GM12878 (cell line): ENCODE results near the gene LRRC74B.

Source experiments
- BRCA1 ChIP-seq: IDR thresholded peaks from 2 replicates; pipeline ENCODE4 v1.6.1; 2011; ENCODE audit warnings: low read depth, low read length, improper control_type of control experiment
- EP300 ChIP-seq, 2 experiments: fragments of 150-350 bp in 1 of 2; IDR thresholded peaks; 2 replicates each; pipeline ENCODE4 v1.6.1; 2011 to 2012; ENCODE audit warnings: low read depth in 2 of 2, low read length in 2 of 2, borderline replicate concordance in 1 of 2, improper control_type of control experiment in 1 of 2, inconsistent platforms in 1 of 2; ENCODE audit not compliant: control insufficient read depth in 1 of 2
- EZH2 ChIP-seq: IDR thresholded peaks from 2 replicates; pipeline ENCODE4 v1.6.1; 2012; ENCODE audit warnings: low read depth, mild to moderate bottlenecking, control low read depth, inconsistent platforms, low read length, borderline replicate concordance; ENCODE audit not compliant: control insufficient read depth
- MTA3 ChIP-seq: IDR thresholded peaks from 2 replicates; pipeline ENCODE4 v1.6.1; 2012; ENCODE audit warnings: low read length, inconsistent platforms, borderline replicate concordance
- POLR2A ChIP-seq: IDR thresholded peaks from 2 replicates; pipeline ENCODE4 v1.6.1; 2011; ENCODE audit warnings: low read depth, mild to moderate bottlenecking, low read length
- YBX1 ChIP-seq: fragments of 450-650 bp; IDR thresholded peaks from 2 replicates; pipeline ENCODE4 v1.6.1; 2016; ENCODE audit warnings: antibody characterized with exemption
- YY1 ChIP-seq: IDR thresholded peaks from 2 replicates; pipeline ENCODE4 v1.6.1; 2011; ENCODE audit warnings: low read depth, mild to moderate bottlenecking, low read length
- ZNF384 ChIP-seq: IDR thresholded peaks from 2 replicates; pipeline ENCODE4 v1.6.1; 2012; ENCODE audit warnings: low read depth, mild to moderate bottlenecking, low read length, improper control_type of control experiment, borderline replicate concordance
- TF ChIP-seq, protein P1 (sequence below): IDR thresholded peaks from 2 replicates; pipeline ENCODE4 v1.6.1; 2011; ENCODE audit warnings: low read depth, mild to moderate bottlenecking, low read length, moderate library complexity, borderline replicate concordance; ENCODE audit errors: extremely low read depth
- TF ChIP-seq, protein P2 (sequence below): IDR thresholded peaks from 2 replicates; pipeline ENCODE4 v1.6.1; 2011; ENCODE audit warnings: borderline replicate concordance, low read depth, mild to moderate bottlenecking, moderate library complexity, mixed read lengths, low read length; ENCODE audit not compliant: insufficient read depth; ENCODE audit errors: extremely low read length
- TF ChIP-seq, protein P3 (sequence below), 3 experiments: IDR thresholded peaks in 2 of 3; conservative IDR thresholded peaks in 1 of 3; 2 replicates each; pipeline ENCODE4 v1.5.1; 2011; ENCODE audit warnings: low read depth in 3 of 3, low read length in 3 of 3, mild to moderate bottlenecking in 3 of 3, control low read depth in 2 of 3, moderate library complexity in 2 of 3, inconsistent platforms in 1 of 3, mixed read lengths in 1 of 3; ENCODE audit not compliant: control insufficient read depth in 2 of 3, insufficient read depth in 1 of 3; ENCODE audit errors: extremely low read depth in 1 of 3

DNA sequence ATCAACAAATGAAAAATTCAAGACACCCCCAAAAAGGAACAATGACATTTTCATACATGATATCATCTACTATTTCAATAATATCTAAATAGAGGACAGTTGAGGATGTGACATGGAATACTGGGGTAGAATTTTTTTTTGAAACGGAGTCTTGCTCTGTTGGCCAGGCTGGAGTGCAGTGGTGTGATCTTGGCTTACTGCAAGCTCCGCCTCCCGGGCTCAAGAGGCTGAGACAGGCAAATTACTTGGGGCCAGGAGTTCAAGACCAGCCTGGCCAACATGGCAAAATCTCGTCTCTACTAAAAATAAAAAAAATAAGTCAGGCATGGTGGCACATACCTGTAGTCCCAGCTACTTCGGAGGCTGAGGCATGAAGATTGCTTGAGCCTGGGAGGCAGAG is 41.4 kb downstream of the LRRC74B start:
- TF ChIP-seq, protein P1, sequence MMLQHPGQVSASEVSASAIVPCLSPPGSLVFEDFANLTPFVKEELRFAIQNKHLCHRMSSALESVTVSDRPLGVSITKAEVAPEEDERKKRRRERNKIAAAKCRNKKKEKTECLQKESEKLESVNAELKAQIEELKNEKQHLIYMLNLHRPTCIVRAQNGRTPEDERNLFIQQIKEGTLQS, result no peak
- TF ChIP-seq ZNF384, result no peak
- TF ChIP-seq, protein P2, sequence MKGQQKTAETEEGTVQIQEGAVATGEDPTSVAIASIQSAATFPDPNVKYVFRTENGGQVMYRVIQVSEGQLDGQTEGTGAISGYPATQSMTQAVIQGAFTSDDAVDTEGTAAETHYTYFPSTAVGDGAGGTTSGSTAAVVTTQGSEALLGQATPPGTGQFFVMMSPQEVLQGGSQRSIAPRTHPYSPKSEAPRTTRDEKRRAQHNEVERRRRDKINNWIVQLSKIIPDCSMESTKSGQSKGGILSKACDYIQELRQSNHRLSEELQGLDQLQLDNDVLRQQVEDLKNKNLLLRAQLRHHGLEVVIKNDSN, result no peak
- TF ChIP-seq, protein P3, sequence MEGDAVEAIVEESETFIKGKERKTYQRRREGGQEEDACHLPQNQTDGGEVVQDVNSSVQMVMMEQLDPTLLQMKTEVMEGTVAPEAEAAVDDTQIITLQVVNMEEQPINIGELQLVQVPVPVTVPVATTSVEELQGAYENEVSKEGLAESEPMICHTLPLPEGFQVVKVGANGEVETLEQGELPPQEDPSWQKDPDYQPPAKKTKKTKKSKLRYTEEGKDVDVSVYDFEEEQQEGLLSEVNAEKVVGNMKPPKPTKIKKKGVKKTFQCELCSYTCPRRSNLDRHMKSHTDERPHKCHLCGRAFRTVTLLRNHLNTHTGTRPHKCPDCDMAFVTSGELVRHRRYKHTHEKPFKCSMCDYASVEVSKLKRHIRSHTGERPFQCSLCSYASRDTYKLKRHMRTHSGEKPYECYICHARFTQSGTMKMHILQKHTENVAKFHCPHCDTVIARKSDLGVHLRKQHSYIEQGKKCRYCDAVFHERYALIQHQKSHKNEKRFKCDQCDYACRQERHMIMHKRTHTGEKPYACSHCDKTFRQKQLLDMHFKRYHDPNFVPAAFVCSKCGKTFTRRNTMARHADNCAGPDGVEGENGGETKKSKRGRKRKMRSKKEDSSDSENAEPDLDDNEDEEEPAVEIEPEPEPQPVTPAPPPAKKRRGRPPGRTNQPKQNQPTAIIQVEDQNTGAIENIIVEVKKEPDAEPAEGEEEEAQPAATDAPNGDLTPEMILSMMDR (IDR thresholded peaks at IDR 0.05 in 2 of 3, conservative IDR thresholded peaks at IDR 0.05 in 1 of 3; ENCODE audit: control insufficient read depth in 2 of 3, extremely low read depth in 1 of 3, insufficient read depth in 1 of 3, low read depth in 3 of 3, low read length in 3 of 3), result no peak
- TF ChIP-seq EZH2, result no peak
- no peak for TF ChIP-seq YY1
- no peak for TF ChIP-seq YBX1
- TF ChIP-seq POLR2A, result no peak
- TF ChIP-seq EP300 (IDR thresholded peaks at IDR 0.05; ENCODE audit: borderline replicate concordance in 1 of 2, control insufficient read depth in 1 of 2, low read depth in 2 of 2, low read length in 2 of 2), result no peak
- TF ChIP-seq MTA3, result no peak
- TF ChIP-seq BRCA1, result no peak
